H1 (cell line): ENCODE measurements around the gene CEP290.

ENCODE experiments used
- CTCF ChIP-seq, 3 experiments: IDR thresholded peaks; 1 replicate in 2 of 3; 2 replicates in 1 of 3; pipeline versions ENCODE4 v1.5.1 to v1.6.1; 2011; ENCODE audit warnings: low read length in 3 of 3, mild to moderate bottlenecking in 3 of 3, inconsistent platforms in 2 of 3, low read depth in 1 of 3, moderate library complexity in 1 of 3; ENCODE audit not compliant: insufficient read depth in 1 of 3; ENCODE audit errors: control extremely low read depth in 1 of 3
- EP300 ChIP-seq, 2 experiments: IDR thresholded peaks; 1 replicate in 1 of 2; 2 replicates in 1 of 2; pipeline ENCODE4 v1.6.1; 2011 to 2012; ENCODE audit warnings: low read depth in 2 of 2, low read length in 2 of 2, mild to moderate bottlenecking in 2 of 2, borderline replicate concordance in 1 of 2, inconsistent platforms in 1 of 2, moderate library complexity in 1 of 2
- EZH2 ChIP-seq: fragments of 200-600 bp; sonication (generic); IDR thresholded peaks from 2 replicates; pipeline ENCODE4 v1.7.1; 2012; ENCODE audit warnings: low read depth, mild to moderate bottlenecking, moderate library complexity, low read length, inconsistent platforms; ENCODE audit not compliant: severe bottlenecking
- KDM5A ChIP-seq: fragments of 200-600 bp; IDR thresholded peaks from 2 replicates; pipeline ENCODE4 v1.7.1; 2012; ENCODE audit warnings: mild to moderate bottlenecking, low read length, inconsistent platforms, mixed read lengths
- POLR2A ChIP-seq, 2 experiments: IDR thresholded peaks; 1 replicate in 1 of 2; 2 replicates in 1 of 2; pipeline ENCODE4 v1.6.1; 2011; ENCODE audit warnings: low read depth in 2 of 2, low read length in 2 of 2, mild to moderate bottlenecking in 2 of 2; ENCODE audit errors: control extremely low read depth in 1 of 2
- POLR2AphosphoS5 ChIP-seq: IDR thresholded peaks from 2 replicates; pipeline ENCODE4 v1.6.1; 2011; ENCODE audit warnings: low read depth, low read length
- RAD21 ChIP-seq, 2 experiments: IDR thresholded peaks in 1 of 2; conservative IDR thresholded peaks in 1 of 2; 2 replicates each; pipeline ENCODE4 v1.6.1; 2011; ENCODE audit warnings: low read depth in 2 of 2, low read length in 2 of 2, improper control_type of control experiment in 1 of 2, inconsistent platforms in 1 of 2, mild to moderate bottlenecking in 1 of 2, moderate library complexity in 1 of 2
- YY1 ChIP-seq: IDR thresholded peaks from 2 replicates; pipeline ENCODE4 v1.6.1; 2011; ENCODE audit warnings: low read depth, mild to moderate bottlenecking, low read length
- TF ChIP-seq, protein P1 (sequence below): IDR thresholded peaks from 2 replicates; pipeline ENCODE4 v1.6.1; 2012; ENCODE audit warnings: low read length, inconsistent platforms
- TF ChIP-seq, protein P2 (sequence below): IDR thresholded peaks from 2 replicates; pipeline ENCODE4 v1.6.1; 2012; ENCODE audit warnings: inconsistent platforms
- TF ChIP-seq, protein P3 (sequence below): IDR thresholded peaks from 2 replicates; pipeline ENCODE4 v1.6.1; 2011; ENCODE audit warnings: low read depth, mild to moderate bottlenecking, low read length; ENCODE audit not compliant: insufficient read depth

DNA sequence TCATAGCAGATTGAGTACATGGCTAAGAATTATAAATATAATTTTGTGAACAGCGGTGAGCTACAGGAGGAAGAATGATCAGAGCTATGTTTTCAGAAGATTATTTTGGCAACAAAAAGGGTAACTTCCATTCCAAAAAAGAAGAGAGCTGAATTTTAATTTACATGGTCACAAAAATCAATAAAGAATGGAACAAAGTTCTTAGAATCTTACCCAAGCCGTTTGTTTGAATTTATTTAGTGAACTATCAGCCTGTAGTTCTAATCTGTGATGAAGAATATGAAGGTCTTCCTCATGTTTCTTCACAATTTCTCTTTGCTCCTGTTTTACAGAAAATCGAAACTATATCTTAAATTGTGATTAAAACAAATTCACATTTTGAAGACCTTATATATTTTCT is 58.3 kb downstream of the CEP290 start:
- TF ChIP-seq CTCF (IDR thresholded peaks at IDR 0.05; ENCODE audit: control extremely low read depth in 1 of 3, insufficient read depth in 1 of 3, low read depth in 1 of 3, low read length in 3 of 3) (no peak), POLR2A (IDR thresholded peaks at IDR 0.05; ENCODE audit: control extremely low read depth in 1 of 2, low read depth in 2 of 2, low read length in 2 of 2) (no peak), EZH2 (no peak), KDM5A (no peak), POLR2AphosphoS5 (no peak), RAD21 (IDR thresholded peaks at IDR 0.05 in 1 of 2, conservative IDR thresholded peaks at IDR 0.05 in 1 of 2; ENCODE audit: low read depth in 2 of 2, low read length in 2 of 2) (no peak), YY1 (no peak), EP300 (IDR thresholded peaks at IDR 0.05; ENCODE audit: borderline replicate concordance in 1 of 2, low read depth in 2 of 2, low read length in 2 of 2) (no peak)
- TF ChIP-seq, protein P1, sequence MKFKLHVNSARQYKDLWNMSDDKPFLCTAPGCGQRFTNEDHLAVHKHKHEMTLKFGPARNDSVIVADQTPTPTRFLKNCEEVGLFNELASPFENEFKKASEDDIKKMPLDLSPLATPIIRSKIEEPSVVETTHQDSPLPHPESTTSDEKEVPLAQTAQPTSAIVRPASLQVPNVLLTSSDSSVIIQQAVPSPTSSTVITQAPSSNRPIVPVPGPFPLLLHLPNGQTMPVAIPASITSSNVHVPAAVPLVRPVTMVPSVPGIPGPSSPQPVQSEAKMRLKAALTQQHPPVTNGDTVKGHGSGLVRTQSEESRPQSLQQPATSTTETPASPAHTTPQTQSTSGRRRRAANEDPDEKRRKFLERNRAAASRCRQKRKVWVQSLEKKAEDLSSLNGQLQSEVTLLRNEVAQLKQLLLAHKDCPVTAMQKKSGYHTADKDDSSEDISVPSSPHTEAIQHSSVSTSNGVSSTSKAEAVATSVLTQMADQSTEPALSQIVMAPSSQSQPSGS, result no peak
- TF ChIP-seq, protein P2, sequence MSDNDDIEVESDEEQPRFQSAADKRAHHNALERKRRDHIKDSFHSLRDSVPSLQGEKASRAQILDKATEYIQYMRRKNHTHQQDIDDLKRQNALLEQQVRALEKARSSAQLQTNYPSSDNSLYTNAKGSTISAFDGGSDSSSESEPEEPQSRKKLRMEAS, result no peak
- TF ChIP-seq, protein P3, sequence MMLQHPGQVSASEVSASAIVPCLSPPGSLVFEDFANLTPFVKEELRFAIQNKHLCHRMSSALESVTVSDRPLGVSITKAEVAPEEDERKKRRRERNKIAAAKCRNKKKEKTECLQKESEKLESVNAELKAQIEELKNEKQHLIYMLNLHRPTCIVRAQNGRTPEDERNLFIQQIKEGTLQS, result no peak
